Fibroblast of mammary gland (primary cell): ENCODE data around the gene TMEM132C.

Source experiments
- DNase-seq: peaks from one replicate; pipeline ENCODE4 v3.0.0-alpha.2; 2010; ENCODE audit warnings: low read depth
- H3K4me3 ChIP-seq: 2 replicates; pipeline ENCODE4 v1.5.1; 2011; ENCODE audit warnings: low read depth, mild to moderate bottlenecking, low read length, moderate library complexity; ENCODE audit not compliant: control insufficient read depth
- CTCF ChIP-seq: conservative IDR thresholded peaks from 2 replicates; pipeline ENCODE4 v1.5.1; 2011; ENCODE audit warnings: low read depth, low read length, inconsistent platforms; ENCODE audit not compliant: control insufficient read depth, insufficient read depth

TMEM132C gene

GRCh38 chr12:128684352-128684751, 417.4 kb downstream of the TMEM132C start:
- H3K4me3 ChIP-seq: no peak overlapping the region
- no peak for TF ChIP-seq CTCF
- DNase-seq: no peak

- H3K4me3 ChIP-seq: no peak overlapping the region
- no peak for TF ChIP-seq CTCF
- DNase-seq: no peak
Measured at GRCh38 chr12:128685903-128686475, 419.0 kb downstream of the TMEM132C start.

GRCh38 chr12:128687851-128688250, 420.9 kb downstream of the TMEM132C start:
- H3K4me3 ChIP-seq: no peak overlapping the region
- DNase-seq: no peak

GRCh38 chr12:128690641-128691040, 423.7 kb downstream of the TMEM132C start:
- no peak for DNase-seq
- no peak for TF ChIP-seq CTCF
- H3K4me3 ChIP-seq: no peak overlapping the region

More at GRCh38 chr12:128687851-128688250, 420.9 kb downstream of the TMEM132C start:
- no peak for TF ChIP-seq CTCF

DNA sequence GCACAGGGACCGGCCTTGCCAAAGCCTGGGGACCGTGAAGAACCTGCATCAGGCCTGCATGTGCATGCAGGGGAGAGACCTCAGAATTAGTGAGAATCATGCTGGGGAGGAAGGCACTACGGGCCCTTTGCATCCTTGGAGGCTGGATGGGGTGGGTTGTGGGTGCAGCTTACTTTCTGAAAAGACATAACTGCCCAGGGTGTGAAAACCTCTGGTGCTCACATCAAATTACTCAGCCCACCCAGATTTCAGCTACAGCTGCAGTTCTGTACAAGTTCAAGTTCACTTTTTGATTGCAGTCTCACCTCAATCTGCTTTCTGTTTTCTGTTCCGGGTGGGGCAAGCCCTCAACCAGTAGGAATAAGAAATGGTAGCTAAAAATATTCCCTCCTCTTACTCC, 426.1 kb downstream of the TMEM132C start:
- DNase-seq: no peak
- no peak for TF ChIP-seq CTCF
- no peak overlapping the region for H3K4me3 ChIP-seq

DNA sequence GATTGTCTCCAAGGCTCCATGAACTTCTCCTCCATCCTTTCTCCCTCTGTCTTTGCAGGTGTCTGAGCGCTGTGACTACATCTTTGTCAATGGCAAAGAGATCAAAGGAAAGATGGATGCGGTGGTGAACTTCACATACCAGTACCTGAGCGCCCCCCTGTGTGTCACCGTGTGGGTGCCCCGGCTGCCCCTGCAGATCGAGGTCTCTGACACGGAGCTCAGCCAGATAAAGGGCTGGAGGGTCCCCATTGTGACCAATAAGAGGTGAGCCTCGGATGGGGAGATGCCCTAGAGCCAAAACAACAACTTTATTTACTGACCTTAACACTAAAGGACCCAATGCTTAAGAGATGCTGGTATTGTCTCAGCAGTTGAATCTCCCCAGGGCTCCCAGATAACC, 426.8 kb downstream of the TMEM132C start:
- no peak for TF ChIP-seq CTCF
- DNase-seq: no peak
- no peak overlapping the region for H3K4me3 ChIP-seq

- TF ChIP-seq CTCF: no peak
- no peak overlapping the region for H3K4me3 ChIP-seq
Measured at GRCh38 chr12:128694445-128694844, 427.5 kb downstream of the TMEM132C start.

More at GRCh38 chr12:128694445-128694844, 427.5 kb downstream of the TMEM132C start:
- no peak for DNase-seq
